Testis (tissue), 2 donors: ENCODE data around the gene SCNN1G.

Experiments
- POLR2A ChIP-seq: fragments of 450-650 bp; IDR thresholded peaks from one replicate; pipeline ENCODE4 v1.6.1; 2017; ENCODE audit warnings: antibody characterized with exemption, mild to moderate bottlenecking, moderate library complexity
- TF ChIP-seq, protein P1 (sequence below), 3 experiments: fragments of 450-650 bp in 2 of 3; fragments of 200-600 bp in 1 of 3; sonication (generic) in 1 of 3; IDR thresholded peaks; one replicate each; pipeline ENCODE4 v1.5.1; 2016 to 2019; ENCODE audit warnings: antibody characterized with exemption in 3 of 3, mild to moderate bottlenecking in 2 of 3, moderate library complexity in 1 of 3

DNA sequence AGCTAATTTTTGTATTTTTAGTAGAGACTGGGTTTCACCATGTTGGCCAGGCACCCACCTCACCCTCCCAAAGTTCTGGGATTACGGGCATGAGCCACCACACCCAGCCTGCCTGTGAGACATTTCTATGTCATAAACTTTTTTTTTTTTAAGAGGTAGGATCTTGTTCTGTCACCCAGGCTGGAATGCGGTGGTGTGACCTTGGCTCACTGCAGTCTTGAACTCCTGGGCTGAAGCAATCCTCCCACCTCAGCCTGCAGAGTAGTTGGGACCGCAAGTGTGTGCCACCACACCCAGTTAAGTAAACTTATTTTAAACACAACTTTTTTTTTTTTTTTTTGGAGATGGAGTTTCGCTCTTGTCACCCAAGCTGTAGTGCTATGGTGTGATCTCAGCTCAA is 47.2 kb downstream of the SCNN1G start:
- TF ChIP-seq, protein P1, sequence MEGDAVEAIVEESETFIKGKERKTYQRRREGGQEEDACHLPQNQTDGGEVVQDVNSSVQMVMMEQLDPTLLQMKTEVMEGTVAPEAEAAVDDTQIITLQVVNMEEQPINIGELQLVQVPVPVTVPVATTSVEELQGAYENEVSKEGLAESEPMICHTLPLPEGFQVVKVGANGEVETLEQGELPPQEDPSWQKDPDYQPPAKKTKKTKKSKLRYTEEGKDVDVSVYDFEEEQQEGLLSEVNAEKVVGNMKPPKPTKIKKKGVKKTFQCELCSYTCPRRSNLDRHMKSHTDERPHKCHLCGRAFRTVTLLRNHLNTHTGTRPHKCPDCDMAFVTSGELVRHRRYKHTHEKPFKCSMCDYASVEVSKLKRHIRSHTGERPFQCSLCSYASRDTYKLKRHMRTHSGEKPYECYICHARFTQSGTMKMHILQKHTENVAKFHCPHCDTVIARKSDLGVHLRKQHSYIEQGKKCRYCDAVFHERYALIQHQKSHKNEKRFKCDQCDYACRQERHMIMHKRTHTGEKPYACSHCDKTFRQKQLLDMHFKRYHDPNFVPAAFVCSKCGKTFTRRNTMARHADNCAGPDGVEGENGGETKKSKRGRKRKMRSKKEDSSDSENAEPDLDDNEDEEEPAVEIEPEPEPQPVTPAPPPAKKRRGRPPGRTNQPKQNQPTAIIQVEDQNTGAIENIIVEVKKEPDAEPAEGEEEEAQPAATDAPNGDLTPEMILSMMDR (IDR thresholded peaks at IDR 0.05): no peak
- no peak for TF ChIP-seq POLR2A
